HG02943 (cell line): ENCODE results near the gene EPSTI1.
"Not testable (repeated sequence)": the region's sequence is repeated elsewhere in the genome, so short reads cannot be mapped to it uniquely, and the experiment has no call there.

Source experiments
- ATAC-seq: cut with Tn5 transposase; IDR thresholded peaks from one replicate; pipeline ENCODE4 v1.9.1; 2021; ENCODE audit warnings: mild to moderate bottlenecking, low read depth, moderate library complexity; ENCODE audit not compliant: unreplicated experiment

The EPSTI1 gene

DNA sequence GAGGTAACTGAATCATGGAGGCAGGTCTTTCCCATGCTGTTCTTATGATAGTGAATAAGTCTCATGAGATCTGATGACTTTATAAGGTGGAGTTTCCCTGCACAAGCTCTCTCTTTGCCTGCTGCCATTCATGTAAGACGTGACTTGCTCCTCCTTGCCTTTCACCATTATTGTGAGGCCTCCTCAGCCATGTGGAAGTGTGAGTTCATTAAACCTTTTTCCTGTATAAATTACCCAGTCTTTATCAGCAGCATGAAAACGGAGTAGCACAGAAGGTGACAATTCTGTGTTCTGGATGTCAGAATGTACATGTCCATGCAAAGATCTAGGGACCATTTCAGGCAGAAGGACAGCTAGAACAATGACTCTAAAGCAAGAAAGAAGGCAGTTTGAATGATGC lies 129.7 kb downstream of the EPSTI1 start:
- not testable (repeated sequence) for ATAC-seq

DNA sequence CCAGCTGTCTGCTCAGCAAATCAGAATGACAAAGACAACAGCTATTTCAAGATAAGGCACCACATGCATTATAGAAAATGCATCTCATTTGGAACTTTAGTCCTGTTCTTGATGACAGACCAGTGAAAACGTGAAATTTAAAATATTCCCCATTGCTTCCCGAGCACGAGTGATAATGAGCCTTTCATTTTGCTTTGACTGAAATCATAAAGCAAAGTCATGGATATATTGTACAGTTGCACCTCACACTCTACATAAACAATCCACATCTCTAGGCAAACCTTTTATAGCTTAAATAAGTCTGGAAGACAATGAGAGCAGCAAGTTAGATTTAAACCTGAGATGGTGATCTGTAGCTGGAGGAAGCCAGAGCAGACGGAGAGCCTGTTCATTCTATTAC lies 131.6 kb downstream of the EPSTI1 start:
- no peak for ATAC-seq

DNA sequence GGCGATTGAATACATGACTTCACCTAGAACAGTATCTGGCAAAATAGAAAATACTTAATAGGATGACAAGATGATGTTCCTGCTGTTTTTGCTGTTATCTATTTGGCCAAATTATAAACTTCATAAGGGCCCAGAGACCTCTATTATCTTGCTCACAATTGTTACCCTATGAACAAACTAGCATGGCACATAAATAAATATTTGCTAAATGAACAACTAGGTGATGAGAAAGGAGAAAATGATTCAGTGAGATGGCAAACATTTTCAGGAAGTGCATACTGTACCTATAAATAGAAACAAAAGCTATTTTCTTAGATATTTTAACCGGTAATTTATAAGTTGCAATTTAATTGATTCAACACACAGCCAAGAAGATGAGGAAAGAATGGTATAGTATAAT lies 132.3 kb downstream of the EPSTI1 start:
- no peak for ATAC-seq

DNA sequence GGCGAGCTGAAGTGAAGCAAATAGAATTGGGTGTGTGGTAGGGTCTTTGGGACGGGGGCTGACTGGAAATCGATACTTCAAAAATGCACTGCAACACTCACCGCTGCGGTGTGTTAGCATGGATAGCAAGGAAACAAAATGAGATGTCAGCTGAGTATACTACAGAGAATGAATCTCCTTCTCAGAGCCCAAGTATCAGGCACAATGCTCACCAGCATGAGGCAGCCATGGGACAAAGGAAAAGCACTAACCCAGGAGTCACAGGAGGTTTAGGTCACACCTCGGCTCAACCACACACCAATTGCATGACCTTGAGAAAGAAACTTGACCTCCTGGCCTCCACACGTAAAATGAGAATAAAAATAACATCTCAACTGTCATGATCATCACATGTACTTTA lies 136.6 kb downstream of the EPSTI1 start:
- no peak for ATAC-seq

DNA sequence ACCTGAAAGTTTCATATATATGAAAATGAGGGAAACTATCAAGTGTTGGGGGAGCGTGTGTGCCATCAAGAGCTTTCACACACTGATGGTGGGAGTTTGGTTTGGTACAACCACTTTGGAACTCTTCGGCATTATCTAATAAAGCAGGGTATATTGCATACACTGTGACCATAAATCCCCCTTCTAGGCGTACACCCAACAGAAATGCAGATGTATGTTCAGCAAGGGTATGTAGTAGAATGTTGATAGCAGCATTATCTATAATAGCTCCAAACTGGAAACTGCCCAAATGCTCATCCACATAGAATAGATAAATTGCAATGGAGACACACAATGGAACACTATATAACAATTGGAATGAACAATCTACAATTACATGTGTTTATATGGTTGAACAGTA lies 139.9 kb downstream of the EPSTI1 start:
- ATAC-seq = no peak

DNA sequence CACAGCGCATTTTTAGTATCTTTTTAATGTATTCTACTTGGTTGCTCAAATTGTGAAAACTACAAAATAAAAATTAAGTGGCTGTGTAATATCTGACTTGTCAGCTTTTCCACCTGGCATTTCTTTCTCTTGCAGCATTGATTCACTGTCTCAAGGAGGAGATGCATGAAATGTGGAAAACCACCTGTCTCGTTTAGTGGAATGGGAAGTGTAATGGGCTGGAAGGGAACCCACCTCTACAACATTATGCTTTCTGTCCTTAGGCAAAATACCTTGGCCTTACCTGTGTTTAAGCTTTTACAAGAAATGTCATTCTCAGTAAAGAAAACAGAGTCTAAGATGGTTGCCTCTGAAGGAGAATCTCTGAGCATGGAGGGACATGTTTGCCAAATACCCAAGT lies 142.8 kb downstream of the EPSTI1 start:
- no peak for ATAC-seq

DNA sequence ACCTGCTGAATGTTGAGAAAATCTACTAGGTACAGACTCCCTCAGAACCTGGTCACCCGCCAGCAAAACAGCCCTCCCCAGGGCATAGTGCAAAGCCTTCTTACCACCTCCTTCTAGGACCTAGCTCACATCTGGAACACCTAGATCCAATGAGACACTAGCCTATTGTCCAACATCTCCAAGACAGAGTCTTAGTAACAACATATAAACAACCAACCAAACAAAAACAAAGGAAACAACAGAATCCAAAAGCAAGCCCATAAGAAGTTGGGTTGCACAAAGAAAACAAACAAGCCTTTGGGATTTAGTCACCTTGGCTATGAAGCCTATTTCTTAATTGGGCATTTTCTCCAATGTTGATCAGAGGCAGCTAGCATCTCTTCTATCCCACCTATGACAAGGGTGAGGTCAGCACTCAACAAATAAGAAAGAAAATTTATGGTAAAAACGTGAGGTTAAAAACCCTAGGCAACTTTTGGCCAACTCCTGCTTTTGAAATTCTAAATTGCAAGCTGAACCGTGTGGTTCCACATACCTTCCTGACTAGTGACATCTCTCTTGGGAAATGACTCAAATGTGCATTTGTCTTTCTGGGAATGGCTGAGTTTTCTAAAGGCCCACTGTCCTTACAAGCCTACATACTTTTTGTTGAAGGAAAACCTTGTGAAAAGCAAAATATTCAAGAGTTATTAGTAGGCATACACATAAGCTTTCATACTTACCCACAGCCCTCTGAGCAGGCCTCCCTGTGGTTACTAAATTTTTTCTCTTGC lies 144.0 kb downstream of the EPSTI1 start:
- no peak for ATAC-seq

DNA sequence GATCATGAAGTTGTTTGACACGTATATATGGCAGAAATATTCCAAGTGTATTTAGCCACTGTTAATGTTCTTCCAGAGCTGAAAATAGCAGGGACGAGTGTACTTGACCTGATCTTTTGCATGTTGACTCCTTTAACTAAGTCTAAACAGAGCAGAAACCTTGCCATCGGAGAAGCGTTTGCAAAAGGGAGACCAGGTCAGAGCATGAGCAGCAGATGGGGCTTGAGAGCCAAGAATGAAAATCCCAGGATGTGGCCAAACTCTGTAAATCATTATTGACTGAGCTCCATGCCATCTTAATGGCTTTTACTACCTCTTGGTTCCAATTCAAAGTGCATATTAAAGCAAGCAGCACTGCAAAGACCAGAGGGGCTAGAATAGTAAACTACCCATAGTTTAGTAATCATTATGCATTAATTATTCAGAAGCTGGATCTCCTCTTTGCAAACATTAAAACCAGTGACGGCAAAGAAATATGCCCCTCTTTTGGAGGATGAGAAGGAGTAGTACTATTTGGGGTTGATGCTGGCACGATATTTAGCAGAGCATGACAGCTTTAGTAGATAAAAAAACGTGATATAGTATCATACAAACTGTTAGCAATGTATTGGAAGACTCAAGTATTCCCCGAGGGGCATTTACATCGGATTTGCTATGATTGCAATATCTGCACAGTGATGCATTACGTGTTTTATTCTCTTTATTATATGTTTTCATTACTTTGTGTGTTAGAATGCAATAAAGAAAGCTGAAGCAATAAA lies 154.9 kb downstream of the EPSTI1 start:
- ATAC-seq = no peak
